DOHH2 (cell line): ENCODE results near the gene PLA2G4A.

Experiments used
- CTCF ChIP-seq: fragments of 200-600 bp; sonication (generic); IDR thresholded peaks from one replicate; pipeline ENCODE4 v1.5.1; 2014; ENCODE audit warnings: antibody characterized with exemption, mild to moderate bottlenecking, low read depth, low read length; ENCODE audit not compliant: poor library complexity, severe bottlenecking
- EZH2phosphoT487 ChIP-seq: fragments of 200-600 bp; sonication (generic); IDR thresholded peaks from 2 replicates; pipeline ENCODE4 v1.6.1; 2017; ENCODE audit warnings: borderline replicate concordance, mild to moderate bottlenecking, antibody characterized with exemption, low read length, moderate library complexity, mixed read lengths

GRCh38 chr1:186819563-186819962, 9.2 kb upstream of the PLA2G4A start:
- TF ChIP-seq CTCF, result no peak
- no peak for TF ChIP-seq EZH2phosphoT487
